Transverse colon (tissue), 4 donors: Measurements from ENCODE around the gene SIX3. TPM values are rescaled to one million over a fixed set of nuclear protein-coding genes. Genes with fewer than 3 reads are reported as not detected.

Experiments
- DNase-seq: peaks from one replicate; pipeline ENCODE4 v3.0.0-alpha.2; 2019
- H3K27ac ChIP-seq, 4 donors: fragments of 200-600 bp; sonication (generic); 2 replicates each; pipeline ENCODE4 v1.5.1; 2016 to 2018; ENCODE audit warnings: inconsistent platforms in 4 of 4
- H3K27me3 ChIP-seq: fragments of 200-600 bp; sonication (generic); 2 replicates; pipeline ENCODE4 v1.5.1; 2017; ENCODE audit warnings: inconsistent platforms
- H3K36me3 ChIP-seq, 4 donors: fragments of 200-600 bp; sonication (generic); 2 replicates each; pipeline ENCODE4 v1.5.1; 2017 to 2019; ENCODE audit warnings: inconsistent platforms in 4 of 4
- H3K4me1 ChIP-seq, 4 donors: fragments of 200-600 bp; sonication (generic); 2 replicates each; pipeline ENCODE4 v1.5.1; 2017 to 2020; ENCODE audit warnings: inconsistent platforms in 4 of 4
- H3K4me3 ChIP-seq, 4 donors: fragments of 200-600 bp; sonication (generic); 1 replicate in 1 of 4; 2 replicates in 3 of 4; pipeline versions ENCODE4 v1.5.1 to v1.6.1; 2017 to 2019; ENCODE audit warnings: inconsistent platforms in 4 of 4
- H3K9me3 ChIP-seq, 2 donors: fragments of 200-600 bp; sonication (generic); 2 replicates each; pipeline ENCODE4 v1.5.1; 2017 to 2019; ENCODE audit warnings: inconsistent platforms in 2 of 2
- EP300 ChIP-seq: sonication (generic); formaldehyde crosslinking; IDR thresholded peaks from one replicate; pipeline ENCODE4 v1.6.1; 2017; ENCODE audit warnings: antibody characterized with exemption, low read depth
- POLR2A ChIP-seq: fragments of 450-650 bp; IDR thresholded peaks from one replicate; pipeline ENCODE4 v1.6.1; 2016; ENCODE audit warnings: antibody characterized with exemption, mild to moderate bottlenecking, moderate library complexity
- POLR2AphosphoS5 ChIP-seq, 3 donors: sonication (generic); formaldehyde crosslinking; IDR thresholded peaks; one replicate each; pipeline ENCODE4 v1.6.1; 2016; ENCODE audit warnings: antibody characterized with exemption in 3 of 3
- WGBS, 2 donors: methylation state at CpG; one replicate each; pipeline ENCODE4 v1.1.5; 2018; ENCODE audit warnings: low coverage in 1 of 2; 5-methylcytosine and 5-hydroxymethylcytosine counted together
- in situ Hi-C, 4 donors: fragments of 200-750 bp; cut with MboI; loops; one replicate each; pipeline versions ENCODE4 v1.15.0 to v1.15.1; 2017; ENCODE audit warnings: low sequenced_read_pairs in 3 of 4, low pct_ligation_motif_present in 1 of 4, low pct_unique_long_range_greater_than_20kb in 1 of 4
- intact Hi-C: fragments of 100-400 bp; cut with DNase I; formaldehyde crosslinking; loops from one replicate; pipeline ENCODE4 v1.15.1; 2023; ENCODE audit warnings: low total_unique reads
- total RNA-seq, 4 donors: library from RNA; depleted of rRNA; stranded (reverse); fragments of >200 nt; gene quantifications; one replicate each; pipeline ENCODE4 v1.1.0, GENCODE V29; 2016
- TF ChIP-seq, protein P1 (sequence below), 5 experiments: fragments of 200-600 bp in 3 of 5; fragments of 450-650 bp in 2 of 5; sonication (generic) in 3 of 5; IDR thresholded peaks; 1 replicate in 2 of 5; 2 replicates in 3 of 5; pipeline ENCODE4 v1.5.1; 2016 to 2017; ENCODE audit warnings: antibody characterized with exemption in 5 of 5, inconsistent platforms in 3 of 5, mild to moderate bottlenecking in 2 of 5, moderate library complexity in 1 of 5

SIX3 gene
- total RNA-seq, 4 donors from 2014 or later, result not detected

DNA sequence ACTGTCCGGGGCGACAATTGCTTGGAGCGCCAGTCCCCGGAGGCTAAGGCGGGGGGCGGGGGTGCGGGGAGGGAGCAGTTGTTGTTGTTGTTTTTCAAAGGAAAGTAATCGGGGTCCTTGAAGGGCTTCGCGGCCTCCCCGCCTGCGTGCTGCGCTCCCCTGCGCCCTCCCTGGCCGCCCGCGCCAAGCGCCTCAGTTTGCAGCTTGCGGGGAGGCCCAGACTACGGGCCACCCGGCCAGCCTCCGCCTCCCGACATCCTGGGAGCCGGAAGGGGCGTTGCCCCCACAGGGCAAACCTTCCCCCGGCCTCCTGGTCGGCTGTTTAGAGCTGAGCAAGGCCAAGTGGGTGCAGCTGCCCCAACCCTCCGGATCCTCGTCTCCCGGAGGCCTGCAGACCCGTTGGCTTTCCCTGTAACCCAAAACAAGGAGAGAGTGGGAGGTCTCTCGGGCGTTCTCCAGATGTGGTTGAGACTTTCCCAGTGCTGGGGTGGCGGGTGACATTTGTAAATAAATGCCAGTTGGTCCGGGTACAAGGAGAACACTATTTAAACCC lies 3.7 kb upstream of the SIX3 start:
- in situ Hi-C loops (no loop called here), intact Hi-C loops (no loop called here)
- H3K27ac ChIP-seq, result no peak overlapping the region
- no peaks in the 10 kb centered on the region for H3K9me3 ChIP-seq
- TF ChIP-seq EP300, result no peak
- no peak for TF ChIP-seq POLR2A
- TF ChIP-seq POLR2AphosphoS5 (IDR thresholded peaks at IDR 0.05), result no peak
- TF ChIP-seq, protein P1, sequence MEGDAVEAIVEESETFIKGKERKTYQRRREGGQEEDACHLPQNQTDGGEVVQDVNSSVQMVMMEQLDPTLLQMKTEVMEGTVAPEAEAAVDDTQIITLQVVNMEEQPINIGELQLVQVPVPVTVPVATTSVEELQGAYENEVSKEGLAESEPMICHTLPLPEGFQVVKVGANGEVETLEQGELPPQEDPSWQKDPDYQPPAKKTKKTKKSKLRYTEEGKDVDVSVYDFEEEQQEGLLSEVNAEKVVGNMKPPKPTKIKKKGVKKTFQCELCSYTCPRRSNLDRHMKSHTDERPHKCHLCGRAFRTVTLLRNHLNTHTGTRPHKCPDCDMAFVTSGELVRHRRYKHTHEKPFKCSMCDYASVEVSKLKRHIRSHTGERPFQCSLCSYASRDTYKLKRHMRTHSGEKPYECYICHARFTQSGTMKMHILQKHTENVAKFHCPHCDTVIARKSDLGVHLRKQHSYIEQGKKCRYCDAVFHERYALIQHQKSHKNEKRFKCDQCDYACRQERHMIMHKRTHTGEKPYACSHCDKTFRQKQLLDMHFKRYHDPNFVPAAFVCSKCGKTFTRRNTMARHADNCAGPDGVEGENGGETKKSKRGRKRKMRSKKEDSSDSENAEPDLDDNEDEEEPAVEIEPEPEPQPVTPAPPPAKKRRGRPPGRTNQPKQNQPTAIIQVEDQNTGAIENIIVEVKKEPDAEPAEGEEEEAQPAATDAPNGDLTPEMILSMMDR (IDR thresholded peaks at IDR 0.05), result no peak
- DNase-seq, result no peak
- peaks cover 100% of the 10 kb centered on the region for H3K27me3 ChIP-seq
- H3K4me1 ChIP-seq, result peaks cover 14 to 73% (median 53%) of the 10 kb centered on the region in 4 donors
- 8% methylated on average over 34 of the region's 35 CpGs; no CpG with 5 or more reads in 1 of the 2 donors for WGBS, 2 donors
- H3K4me3 ChIP-seq, result peak overlapping the region in 1 of 4 donors; percentile 22
- H3K36me3 ChIP-seq, result no peaks in the 10 kb centered on the region

DNA sequence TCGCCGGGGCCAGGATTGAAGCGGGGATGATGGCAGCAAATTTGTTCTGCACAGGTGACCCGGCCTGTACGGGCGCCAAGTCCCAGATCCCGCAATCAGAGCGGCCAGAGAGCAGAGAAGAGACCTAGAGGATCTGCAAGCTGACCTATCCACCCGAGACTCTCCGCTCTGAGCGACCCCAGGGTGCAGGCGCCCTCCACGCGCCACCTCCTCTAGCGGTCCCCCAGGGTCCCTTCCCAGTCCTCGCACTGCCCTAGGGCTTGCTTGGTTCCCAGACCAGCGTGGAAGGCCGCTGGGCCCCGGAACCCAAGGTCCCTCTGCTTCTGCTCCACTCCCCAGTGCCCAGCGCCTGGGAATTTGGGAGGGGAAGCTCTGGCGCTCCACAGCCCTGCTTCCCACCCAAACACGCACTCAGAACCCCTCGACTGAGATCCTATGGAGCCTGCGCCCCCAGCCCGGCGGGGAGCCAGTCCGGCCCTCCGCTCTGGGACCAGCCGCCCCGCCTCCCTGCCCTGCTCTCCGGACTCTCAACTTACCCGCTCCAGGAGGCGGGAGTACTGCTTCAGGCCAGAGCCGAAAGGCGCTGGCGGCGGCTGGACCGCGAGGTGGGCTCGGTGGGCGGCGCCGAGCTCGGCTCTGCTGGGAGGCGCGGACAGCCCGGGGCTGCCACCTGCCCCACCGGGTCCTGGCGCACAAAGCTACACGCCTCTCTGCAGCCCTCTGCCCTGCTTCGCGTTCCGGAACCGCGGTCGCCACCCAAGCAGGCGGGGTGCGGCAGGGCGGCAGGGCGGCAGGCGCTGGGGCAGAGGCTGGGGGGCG lies 3.0 kb upstream of the SIX3 start:
- WGBS, 2 donors, result 20% methylated on average over 27 of the region's 62 CpGs; no CpG with 5 or more reads in 1 of the 2 donors
- in situ Hi-C loops, result no loop called here

DNA sequence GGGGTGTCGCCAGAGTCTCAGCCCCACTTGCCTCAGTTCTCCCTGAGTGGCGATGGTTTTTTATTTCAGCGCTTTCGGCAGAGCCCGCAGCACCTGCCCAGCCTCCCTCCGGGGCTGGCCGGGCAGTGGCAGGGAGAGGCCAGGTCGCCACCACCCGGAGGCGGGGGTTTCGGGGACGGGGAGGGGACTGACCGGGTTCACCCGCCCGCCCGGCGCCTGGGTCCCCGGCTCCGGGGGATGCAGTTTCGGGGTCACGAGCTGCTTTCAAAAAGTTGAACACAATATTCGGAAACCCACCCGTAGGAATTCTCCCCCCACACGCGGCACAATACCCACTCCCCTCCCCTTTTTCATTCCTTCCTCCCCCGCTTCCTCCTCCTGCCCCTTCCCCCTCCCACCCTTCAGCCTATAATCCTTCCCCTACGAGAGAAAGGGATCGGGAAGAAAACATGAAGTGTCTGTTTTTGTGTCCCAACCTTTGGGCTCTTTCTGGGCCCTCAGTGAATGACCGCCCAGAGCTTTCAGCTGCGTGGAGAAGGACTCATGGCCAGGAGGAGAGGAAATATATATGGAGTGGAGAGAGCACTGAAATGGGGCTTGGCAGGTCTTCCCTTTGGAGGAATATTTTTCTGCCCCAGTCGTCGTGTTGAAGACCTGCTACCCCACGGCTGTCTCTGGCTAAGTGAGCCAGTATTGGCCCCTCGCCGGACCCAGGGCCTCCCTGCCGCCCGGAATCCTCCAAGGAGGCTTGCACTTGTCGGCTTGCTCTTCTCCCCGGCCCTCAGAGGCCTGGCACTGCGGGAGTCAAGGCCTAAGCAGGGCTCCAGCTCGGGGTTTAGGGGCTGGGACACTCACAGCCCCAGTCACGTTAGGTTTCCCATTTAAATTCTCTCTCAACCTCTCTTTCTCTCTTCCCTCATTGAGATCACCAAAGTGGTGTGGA lies 2.1 kb upstream of the SIX3 start:
- TF ChIP-seq EP300 (no peak), POLR2AphosphoS5 (IDR thresholded peaks at IDR 0.05) (no peak), POLR2A (no peak)
- TF ChIP-seq, protein P1 (IDR thresholded peaks at IDR 0.05), result no peak
- in situ Hi-C loops (no loop called here), intact Hi-C loops (no loop called here)
- Histone ChIP-seq H3K4me1 (peaks cover 19 to 68% (median 49%) of the 10 kb centered on the region in 4 donors), H3K9me3 (no peaks in the 10 kb centered on the region), H3K36me3 (no peaks in the 10 kb centered on the region), H3K27ac (no peak overlapping the region), H3K27me3 (peaks cover 100% of the 10 kb centered on the region), H3K4me3 (peak overlapping the region in 3 of 4 donors; percentile 9 to 46 (median 28))
- WGBS, 2 donors, result 0 to 15% methylated on average over 9 to 28 of the region's 42 CpGs
- no peak for DNase-seq

More for the DNA sequence above, 3.0 kb upstream of the SIX3 start:
- intact Hi-C loops, result no loop called here
- H3K27me3 ChIP-seq, result peaks cover 100% of the 10 kb centered on the region
- no peaks in the 10 kb centered on the region for H3K36me3 ChIP-seq
- no peak overlapping the region for H3K27ac ChIP-seq
- peaks cover 14 to 71% (median 48%) of the 10 kb centered on the region in 4 donors for H3K4me1 ChIP-seq
- peak overlapping the region in 3 of 4 donors; percentile 9 to 46 (median 28) for H3K4me3 ChIP-seq
- no peaks in the 10 kb centered on the region for H3K9me3 ChIP-seq
- TF ChIP-seq POLR2A (no peak), POLR2AphosphoS5 (IDR thresholded peaks at IDR 0.05) (no peak), EP300 (no peak)
- TF ChIP-seq, protein P1 (IDR thresholded peaks at IDR 0.05), result no peak
- no peak for DNase-seq
